GM21390 (cell line): ENCODE measurements around the gene SLC66A2.

Experiments
- ATAC-seq: cut with Tn5 transposase; IDR thresholded peaks from one replicate; pipeline ENCODE4 v1.9.1; 2021; ENCODE audit not compliant: unreplicated experiment

The SLC66A2 gene

DNA sequence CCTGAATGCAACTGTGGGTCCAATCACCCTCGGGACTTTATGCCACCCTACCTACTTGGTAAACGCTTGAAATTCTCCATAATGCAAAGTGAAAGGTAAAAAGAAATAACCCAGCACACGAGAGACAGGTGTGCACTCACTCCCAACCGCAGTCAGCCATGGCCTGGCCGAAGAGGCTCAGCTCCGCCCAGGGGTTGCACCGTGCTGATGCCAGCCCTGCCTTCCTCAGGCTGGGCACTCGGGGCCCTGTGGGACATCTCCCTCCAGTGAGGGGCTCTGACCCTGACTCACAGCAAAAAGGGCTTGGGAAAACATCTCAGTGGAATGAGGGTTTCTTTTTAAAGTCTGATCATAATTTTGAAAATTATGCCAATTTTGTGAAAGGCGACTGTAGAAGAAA is 13.3 kb downstream of the SLC66A2 start:
- no peak for ATAC-seq

DNA sequence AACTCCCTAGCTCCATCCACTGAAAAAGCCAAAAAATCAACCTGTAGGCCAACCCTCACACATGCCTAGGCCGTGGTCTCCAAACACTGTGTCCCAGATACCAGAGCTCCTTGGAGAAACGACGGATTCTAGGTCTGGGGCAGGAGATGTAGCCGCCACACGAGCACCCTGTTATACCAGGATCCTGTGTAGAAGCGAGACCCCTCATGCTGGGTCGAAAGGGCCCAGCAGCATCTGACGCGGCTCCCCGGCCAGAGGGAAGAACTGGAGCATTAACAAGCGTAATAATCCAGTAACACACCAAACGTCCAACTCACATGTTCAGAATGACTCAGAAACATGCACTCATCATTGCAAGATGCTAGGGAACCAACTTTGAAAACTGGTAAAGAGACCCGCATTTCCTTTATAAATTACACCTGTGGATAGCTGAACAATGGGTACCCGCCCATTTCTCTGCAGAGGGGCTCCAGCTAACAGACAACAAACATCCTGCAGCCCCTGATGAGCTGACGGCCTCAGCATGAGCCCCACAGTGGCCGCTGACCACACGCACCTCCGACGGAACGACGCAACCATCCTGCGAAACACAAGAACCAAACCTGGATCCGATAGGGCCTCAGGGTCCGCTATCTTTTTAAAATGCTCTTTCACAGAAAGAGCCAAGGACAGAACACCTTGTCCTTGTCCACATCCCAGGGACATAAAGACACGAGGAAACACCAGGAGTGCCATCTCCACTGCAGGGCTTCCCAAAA is 14.2 kb downstream of the SLC66A2 start:
- ATAC-seq, result no peak

DNA sequence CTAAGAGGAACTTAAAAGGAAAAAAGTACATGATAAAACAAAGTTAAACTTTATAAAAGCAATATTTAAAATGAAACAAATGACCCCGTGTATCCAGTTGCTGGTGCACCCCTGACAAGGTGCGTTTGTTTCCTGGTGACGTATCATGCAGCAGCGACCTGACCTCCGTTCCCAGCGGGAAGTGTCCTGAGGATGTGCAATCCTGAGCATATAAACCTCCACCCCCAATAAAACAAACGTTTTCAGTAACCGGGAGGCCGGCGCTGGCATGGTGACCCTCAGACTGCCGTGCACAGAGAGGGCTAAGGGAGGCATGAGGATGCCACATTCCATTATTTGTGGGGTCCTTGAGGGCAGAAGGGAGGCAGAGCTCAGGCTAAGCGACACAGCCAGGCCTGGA is 14.8 kb downstream of the SLC66A2 start:
- ATAC-seq, result no peak

DNA sequence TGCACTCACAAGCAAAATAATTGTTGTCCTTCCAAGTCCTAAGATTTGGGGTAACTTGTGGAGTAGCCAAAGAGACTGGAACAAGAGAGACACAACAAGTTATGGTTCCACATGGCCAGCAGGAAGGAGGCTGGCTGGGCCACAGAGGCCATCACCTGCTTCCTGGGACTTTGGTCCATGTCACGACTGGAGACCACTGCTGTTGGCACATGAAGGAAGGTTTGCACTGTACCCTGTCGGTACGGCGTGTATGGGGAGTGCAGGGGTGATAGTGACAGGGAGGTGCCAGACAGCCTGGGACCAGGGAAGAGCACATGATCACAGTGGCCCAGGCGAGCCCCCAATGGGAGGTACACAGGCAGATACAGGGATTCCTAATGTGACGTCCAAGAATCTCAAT is 15.5 kb downstream of the SLC66A2 start:
- ATAC-seq, result no peak

DNA sequence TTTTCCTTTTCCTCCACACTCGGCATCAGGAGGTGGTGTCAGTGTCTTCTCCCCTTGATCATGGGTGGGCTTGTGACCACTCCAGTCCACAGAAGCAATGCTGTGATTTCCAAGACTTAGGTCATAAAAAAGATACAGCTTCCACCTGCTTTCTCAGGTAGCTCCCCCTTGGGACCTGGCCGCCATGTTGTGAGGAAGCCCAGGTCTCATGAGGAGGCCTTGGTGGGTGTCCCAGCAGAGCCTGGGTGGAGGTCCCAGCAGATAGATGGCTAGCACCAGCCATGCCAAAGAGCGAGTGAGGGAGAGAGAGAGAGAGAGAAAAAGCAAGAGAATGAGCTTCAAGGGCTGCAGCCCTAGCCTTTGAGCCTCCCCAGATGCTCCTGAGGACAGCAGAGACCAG is 16.0 kb downstream of the SLC66A2 start:
- no peak for ATAC-seq

DNA sequence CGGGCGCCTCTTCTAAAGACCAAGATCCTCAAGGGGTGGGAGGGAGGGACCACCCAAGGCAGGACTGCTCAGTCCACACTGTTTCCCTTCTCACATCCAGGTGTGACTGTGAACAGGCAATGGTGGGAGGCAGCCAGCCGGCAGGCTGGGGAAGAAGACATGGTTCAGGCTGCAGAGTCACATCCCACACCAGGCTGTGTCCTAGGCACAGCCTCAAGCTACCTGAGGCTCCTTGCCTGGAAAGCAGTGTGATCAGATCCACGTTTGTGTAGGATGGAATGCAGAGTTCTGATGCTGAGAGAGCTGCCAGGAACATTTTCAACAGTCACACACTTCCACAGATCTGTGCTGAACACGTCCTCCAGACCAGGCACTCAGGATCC is 16.4 kb downstream of the SLC66A2 start:
- no peak for ATAC-seq

DNA sequence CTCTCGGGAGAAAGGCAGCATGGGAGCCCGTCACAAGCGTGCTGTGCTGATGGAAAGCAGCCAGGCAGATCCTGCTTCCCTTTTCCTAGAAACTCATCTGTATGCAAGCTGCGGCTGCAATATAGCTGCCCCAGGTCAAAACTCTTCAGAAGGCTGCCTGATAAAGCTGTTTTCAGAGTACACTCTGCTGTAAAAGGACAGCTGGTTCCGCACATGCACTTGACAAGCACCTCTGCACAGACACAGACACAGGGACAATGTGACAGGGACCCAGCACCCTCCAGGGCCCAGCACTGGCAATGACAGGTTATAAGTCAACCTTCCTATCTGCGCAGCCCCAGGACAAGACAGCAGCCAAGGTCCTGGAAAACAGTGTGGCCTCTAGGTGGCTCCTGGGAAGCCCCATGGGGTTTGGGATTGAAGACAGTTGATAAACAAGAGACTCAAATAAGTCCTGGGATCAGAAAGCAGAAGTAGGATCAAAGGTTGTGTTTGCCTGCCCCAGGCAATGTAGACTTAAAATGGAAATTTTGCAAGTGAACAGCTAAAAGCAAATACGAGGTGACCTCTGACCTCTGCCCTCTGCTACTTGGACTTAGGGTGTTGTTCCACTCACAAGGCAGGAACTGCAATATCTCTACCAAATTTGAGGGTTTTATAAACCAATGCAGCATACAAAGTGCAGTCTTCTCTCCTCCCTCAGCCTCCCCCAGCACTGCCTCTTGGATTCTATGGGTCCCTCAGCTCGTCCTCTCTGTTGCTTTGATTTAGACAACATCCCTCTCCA is 16.9 kb downstream of the SLC66A2 start:
- ATAC-seq, result no peak

DNA sequence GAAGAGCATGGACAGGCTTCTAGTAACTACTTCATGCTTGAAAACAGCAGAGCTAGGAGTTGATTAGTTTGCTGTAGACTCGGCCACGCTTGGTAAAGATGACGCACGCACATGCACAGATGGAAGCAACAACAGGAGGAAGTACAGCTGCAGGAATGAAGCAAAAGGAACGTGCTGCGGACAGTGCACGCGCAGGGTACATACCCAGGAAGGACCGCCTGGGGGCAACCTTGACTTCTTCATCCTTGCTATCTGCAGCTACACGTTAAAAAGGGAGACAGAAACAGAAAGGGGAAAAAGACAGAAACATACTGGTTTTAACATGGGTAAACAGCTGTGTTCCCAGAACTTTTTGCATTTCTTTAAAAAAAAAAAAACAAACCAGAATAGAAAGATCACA is 17.7 kb downstream of the SLC66A2 start:
- ATAC-seq, result no peak

DNA sequence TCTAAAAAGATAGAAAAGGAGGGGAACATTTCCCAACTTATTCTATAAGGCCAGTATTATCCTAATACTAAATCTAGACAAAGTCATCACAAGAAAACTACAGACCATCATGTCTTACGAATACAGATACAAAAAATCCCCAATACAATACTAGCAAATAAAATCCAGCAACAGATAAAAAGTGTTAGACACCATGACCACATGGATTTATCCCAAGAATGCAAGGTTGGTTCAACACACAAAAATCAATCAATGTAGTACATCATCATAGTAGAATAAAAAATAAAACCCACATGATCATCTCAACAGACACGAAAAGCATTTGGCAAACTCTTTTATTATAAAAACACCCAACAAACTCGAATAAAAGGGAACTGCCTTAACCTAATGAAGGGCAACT is 18.5 kb downstream of the SLC66A2 start:
- ATAC-seq, result no peak

DNA sequence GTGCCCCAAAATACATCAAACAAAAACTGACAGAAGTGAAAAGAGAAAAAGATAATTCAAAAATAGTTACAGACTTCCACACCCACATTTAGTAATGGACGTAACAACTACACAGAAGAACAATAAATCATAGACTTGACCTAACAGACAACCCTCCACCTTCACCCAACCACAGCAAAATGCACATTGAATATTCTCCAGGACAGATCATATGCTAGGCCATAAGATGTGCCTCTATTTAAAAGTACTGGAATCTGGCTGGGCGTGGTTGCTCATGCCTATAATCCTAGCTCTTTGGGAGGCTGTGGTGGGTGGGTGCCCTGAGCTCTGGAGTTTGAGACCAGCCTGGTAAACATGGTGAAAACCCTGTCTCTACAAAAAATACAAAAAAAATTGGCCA is 20.0 kb downstream of the SLC66A2 start:
- ATAC-seq, result no peak

DNA sequence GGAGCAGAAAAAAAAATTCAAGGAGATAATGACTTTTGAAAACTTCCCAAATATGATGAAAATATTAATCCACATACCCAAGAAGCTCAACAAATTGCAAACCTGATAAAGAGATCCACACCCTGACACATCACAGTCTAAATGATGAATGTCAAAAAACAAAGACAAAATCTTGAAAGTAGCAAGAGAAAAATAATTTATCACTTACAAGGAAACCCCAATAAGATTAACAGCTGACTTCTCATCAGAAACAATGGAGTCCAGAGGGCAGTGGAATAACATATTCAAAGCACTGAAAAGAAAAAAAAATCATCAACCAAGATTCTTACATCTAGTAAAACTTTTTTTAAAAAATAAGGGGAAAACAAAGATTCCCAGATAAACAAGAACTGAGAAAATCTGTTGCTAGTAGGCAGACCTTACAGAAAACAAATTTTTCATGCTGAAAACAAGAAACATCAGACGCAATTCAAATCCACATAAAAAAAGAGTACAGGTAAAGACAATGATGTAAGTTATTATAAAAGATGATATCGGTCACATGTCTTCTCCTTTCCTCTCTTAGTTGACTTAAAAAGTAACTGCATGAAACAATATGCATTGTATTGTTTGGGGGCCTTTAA is 21.3 kb downstream of the SLC66A2 start:
- ATAC-seq, result no peak

DNA sequence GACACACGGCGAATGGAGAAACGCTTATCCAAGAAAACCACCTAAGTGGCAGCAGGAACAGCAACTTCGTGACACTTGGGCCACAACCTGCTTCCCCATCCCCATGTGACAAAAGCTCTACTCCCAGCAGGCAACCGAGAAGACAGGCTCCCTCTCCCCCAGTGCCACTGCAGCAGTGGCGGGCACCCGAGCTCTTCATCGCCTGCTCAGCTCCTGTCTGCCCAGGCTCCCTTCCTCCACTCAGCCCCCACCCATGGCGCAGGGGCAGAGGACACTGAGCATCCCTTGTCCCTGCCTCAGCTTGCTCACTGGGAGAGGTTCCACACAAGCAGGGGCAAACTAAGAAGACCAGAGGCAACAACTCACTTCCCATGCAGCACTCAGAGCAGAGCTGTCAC is 22.9 kb downstream of the SLC66A2 start:
- no peak for ATAC-seq

DNA sequence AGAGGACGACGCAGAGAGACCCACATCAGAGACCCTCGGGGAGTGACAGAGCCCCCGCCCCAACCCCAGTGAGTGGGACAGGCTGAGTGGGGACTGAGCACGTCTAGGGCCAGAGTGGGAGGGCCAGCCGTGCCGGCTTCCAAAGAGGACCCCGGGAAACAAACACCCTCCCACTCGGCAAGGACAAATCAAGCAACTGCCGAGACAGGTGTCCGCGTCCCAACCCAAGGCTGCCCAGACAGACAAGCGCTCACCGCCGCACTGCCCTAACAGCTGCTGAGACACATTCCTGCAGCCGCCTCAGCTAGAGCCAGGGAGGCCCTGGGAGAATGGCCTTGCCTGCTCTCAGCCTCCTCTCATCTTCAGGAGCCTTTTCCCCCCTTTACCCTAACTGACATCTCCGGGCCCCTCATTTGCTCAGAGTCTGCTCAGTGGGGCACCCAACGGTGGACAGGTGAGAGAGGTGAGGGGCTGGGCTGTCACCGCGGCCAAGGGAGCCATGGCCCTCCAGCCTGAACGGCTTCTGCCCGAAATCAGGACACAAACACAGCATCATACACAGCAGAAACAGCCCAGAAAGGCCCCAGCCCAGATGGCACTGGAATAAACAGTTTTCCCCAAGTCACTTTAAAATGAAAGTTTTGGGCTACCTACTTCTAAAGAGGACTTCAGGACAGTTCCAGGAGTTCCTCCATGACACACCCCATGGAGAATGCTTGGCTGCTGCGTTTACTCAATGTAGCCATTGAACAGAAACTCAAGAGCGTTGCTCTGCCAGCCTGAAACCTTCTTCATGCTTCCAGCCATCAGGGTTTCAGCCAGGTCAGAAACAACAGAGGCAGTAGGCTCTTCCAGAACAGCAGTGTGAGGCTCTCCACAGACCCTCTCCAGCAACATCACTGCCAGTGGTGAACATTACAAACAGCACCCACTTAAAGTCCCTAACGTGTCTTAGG is 23.6 kb downstream of the SLC66A2 start:
- ATAC-seq, result no peak

DNA sequence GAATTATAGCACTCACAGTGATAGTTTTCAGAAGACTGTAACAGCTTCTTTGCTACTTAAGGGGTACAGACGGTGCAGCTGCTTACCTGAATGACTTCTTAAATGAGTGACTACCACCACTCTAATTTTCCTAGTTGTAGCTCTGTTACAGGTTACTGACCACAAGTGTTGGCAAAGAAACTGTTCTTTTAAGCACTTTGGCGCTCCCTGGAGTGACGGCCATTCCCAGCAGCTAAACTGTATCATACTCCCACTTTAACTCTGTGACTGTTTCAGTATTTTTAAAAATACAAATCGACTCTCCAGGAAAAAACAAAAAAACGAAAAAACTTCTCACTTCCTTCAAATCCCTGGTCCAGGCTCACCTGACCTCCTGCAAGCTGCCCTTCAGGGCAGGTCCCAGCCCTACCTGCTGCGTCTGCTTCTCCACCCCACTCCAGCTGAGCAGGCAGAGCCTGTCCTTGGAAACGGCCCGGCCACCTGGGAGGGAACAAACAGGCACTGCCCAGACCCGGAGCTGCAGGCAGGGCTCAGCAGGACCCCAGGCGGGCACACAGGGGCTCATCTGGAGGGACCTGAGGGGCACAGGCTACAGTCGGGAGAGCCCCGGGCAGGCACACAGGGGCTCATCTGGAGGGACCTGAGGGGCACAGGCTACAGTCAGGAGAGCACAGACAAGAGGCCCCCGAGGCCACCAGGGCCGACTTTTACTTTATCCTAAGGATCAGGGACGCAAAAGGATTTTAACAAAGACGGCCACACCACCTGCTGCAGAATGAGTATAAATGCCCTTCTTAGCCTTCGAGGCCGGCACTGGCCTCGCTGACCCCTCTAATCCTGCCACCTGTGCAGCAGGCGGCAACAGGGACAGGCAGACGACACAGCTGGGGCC is 24.5 kb downstream of the SLC66A2 start:
- ATAC-seq, result no peak

DNA sequence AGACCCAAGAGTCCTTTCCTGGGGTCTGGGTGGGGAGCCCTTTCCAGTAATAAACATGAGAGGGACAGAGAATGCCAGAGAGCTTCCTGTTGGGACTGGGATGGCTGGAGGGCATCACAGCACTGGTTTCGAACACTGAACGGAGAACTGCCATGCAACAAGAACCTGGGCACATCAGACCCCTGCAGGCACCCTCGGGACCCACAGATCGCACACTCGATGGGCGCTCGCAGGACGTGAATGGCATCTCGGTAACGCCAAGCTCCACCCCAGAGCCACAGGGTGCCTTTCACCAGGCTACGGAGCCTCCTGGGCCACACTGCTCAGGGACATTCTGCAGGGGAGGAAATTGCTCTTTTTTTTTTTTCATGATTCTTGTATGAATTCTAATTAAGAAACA is 25.1 kb downstream of the SLC66A2 start:
- ATAC-seq, result no peak

DNA sequence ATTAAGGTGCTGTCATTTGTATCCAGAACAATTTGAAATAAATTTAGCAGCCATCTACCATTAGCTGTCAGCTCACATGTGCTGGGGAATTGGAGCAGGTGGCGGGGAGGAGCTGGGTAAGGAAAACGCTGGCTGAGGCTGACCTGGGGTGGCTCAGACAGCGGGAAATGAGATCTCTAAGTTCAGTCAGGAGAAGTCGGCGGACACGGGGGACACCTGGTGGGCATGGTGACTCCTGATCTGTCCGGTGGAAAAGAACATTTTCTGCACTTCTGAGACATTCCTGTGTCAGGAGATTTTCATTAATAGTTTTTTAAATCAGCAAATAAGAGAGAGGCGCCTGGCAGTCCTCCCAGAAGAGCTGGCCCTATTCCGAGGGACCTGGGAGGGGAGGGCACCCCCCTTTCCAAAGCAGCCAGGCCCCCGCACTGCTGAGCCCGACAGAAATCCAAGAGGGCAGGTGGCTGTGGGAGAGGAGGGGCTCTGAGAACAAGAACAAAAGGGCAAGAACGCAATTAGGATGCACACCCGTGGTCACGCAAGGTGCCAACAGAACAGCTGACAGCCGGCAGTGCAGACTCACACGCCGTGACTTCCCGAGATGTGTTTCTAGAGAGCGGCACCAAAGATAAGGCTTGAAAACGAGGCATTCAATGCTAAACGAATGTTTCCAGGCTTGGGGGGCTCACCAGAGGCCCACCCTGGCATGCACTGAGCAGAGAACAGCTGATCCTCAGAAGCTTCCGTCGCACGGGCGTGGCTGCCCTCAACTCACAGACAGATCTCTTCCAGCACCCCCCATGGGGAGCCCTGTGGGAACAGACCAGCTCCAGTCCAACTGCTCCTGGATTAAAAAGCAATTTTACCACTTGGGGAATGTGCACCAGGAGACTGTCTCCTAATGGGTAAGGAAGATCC is 26.4 kb downstream of the SLC66A2 start:
- no peak for ATAC-seq

DNA sequence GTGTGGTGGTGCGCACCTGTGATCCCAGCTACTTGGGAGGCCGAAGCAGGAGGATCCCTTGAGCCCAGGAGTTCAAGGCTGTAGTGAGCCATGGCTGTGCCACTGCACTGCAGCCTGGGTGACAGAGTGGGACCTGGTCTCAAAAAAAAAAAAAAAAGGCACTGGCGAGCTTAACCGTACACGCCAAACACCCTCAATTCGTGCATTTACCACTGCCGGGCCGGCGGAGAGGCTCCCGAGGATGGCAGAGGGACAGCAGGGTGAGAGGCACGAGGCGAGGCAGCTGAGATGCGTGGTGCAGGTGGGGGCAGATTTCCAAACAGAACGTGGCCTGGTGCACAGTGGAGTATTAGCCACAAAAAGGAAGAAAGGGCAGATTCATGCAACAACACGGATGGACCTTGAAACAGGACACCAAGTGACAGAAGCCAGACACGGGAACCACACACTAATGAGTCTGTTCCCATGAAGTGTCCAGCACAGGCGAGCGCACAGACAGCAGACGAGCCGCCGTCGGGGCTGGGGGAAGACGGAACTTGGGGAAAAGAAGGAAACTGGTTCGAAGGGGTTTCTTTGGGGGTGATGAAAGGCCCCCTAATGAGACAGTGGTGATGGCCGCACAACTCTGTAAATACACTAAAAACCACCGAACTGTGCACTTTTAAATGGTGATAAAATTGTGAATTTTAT is 27.4 kb downstream of the SLC66A2 start:
- ATAC-seq, result no peak

DNA sequence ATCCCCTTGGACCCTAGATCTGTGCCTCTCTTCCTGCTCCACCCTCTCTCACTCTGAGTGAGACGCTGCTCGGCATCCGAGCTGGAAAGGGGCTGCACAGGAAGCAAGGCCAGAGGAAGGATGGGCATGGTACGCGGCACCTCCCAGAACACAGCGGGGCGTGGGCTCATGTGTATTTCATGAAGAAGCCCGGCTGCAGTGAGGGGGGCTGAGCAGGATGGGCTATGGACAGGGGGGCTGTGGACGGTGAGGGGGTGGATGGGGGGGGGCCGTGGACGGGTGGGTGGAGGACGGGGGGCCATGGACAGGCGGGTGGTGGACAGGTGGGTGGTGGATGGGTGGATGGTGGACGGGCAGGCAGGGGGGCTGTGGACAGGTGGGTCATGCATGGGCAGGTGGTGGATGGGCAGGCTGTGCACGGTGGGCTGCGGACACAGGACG is 28.5 kb downstream of the SLC66A2 start:
- no peak for ATAC-seq
